H1 (cell line): ENCODE measurements around the gene DBX2. TPM values are rescaled to one million over a fixed set of nuclear protein-coding genes. Genes with fewer than 3 reads are reported as not detected.

ENCODE experiments used
- ATF2 ChIP-seq: IDR thresholded peaks from 2 replicates; pipeline ENCODE4 v1.6.1; 2012; ENCODE audit warnings: low read length, inconsistent platforms
- ATF3 ChIP-seq: IDR thresholded peaks from 2 replicates; pipeline ENCODE4 v1.6.1; 2011; ENCODE audit warnings: low read depth, mild to moderate bottlenecking, low read length; ENCODE audit not compliant: insufficient read depth
- E2F6 ChIP-seq: IDR thresholded peaks from 2 replicates; pipeline ENCODE4 v1.6.1; 2012; ENCODE audit warnings: inconsistent platforms
- FOSL1 ChIP-seq: IDR thresholded peaks from 2 replicates; pipeline ENCODE4 v1.6.1; 2011; ENCODE audit warnings: mild to moderate bottlenecking, low read depth, low read length, moderate library complexity; ENCODE audit not compliant: insufficient read depth
- GABPA ChIP-seq: IDR thresholded peaks from 2 replicates; pipeline ENCODE4 v1.6.1; 2011; ENCODE audit warnings: mild to moderate bottlenecking, low read length, moderate library complexity, borderline replicate concordance; ENCODE audit not compliant: insufficient read depth
- HDAC2 ChIP-seq, 2 experiments: fragments of 300-600 bp in 1 of 2; sonication (generic) in 1 of 2; IDR thresholded peaks; 2 replicates each; pipeline ENCODE4 v1.6.1; 2011 to 2012; ENCODE audit warnings: low read depth in 2 of 2, low read length in 2 of 2, mild to moderate bottlenecking in 2 of 2, moderate library complexity in 2 of 2, borderline replicate concordance in 1 of 2, inconsistent platforms in 1 of 2
- HDAC6 ChIP-seq: IDR thresholded peaks from one replicate; pipeline ENCODE4 v1.7.1; 2012; ENCODE audit warnings: low read depth, mild to moderate bottlenecking, inconsistent platforms, low read length, moderate library complexity
- JUND ChIP-seq: IDR thresholded peaks from 2 replicates; pipeline ENCODE4 v1.6.1; 2011; ENCODE audit warnings: mild to moderate bottlenecking, improper control_type of control experiment, low read length
- SIX5 ChIP-seq: IDR thresholded peaks from 2 replicates; pipeline ENCODE4 v1.6.1; 2011; ENCODE audit warnings: mild to moderate bottlenecking, low read depth, low read length
- TBP ChIP-seq: IDR thresholded peaks from 2 replicates; pipeline ENCODE4 v1.6.1; 2011; ENCODE audit warnings: low read depth, low read length, improper control_type of control experiment
- USF2 ChIP-seq: IDR thresholded peaks from 2 replicates; pipeline ENCODE4 v1.6.1; 2011; ENCODE audit warnings: low read length, improper control_type of control experiment
- polyA plus RNA-seq, 7 experiments: library from polyadenylated mRNA; depleted of rRNA in 3 of 7; stranded (reverse) in 5 of 7; unstranded in 2 of 7; fragments of >200 nt in 5 of 7; fragments of 200-250 nt in 2 of 7; gene quantifications; 1 replicate in 5 of 7; 2 replicates in 1 of 7; 4 replicates in 1 of 7; pipeline versions ENCODE4 v1.2.1 to v1.2.3, GENCODE V29; 2011 to 2013; ENCODE audit warnings: missing spikeins in 2 of 7, mixed read lengths in 2 of 7
- total RNA-seq: library from RNA; stranded (reverse); fragmentation: NEBNext Ultra II Directional; extraction: Animal tissue kit (Norgen Biotek cat#: 25700); gene quantifications from 2 replicates; pipeline ENCODE4 v1.2.1, GENCODE V29; 2021

DBX2 gene
- total and polyA plus RNA-seq, 2 of the 8 experiments (the other 6 are each of a cell fraction or from before 2014, with no cell fraction given): 0.06 TPM; not detected in 1

- TF ChIP-seq ATF3: no peak
- TF ChIP-seq HDAC2 (IDR thresholded peaks at IDR 0.05; ENCODE audit: borderline replicate concordance in 1 of 2, low read depth in 2 of 2, low read length in 2 of 2): no peak
- no peak for TF ChIP-seq USF2
- no peak for TF ChIP-seq JUND
- no peak for TF ChIP-seq ATF2
- no peak for TF ChIP-seq GABPA
- no peak for TF ChIP-seq HDAC6
- TF ChIP-seq TBP: no peak
- no peak for TF ChIP-seq SIX5
- TF ChIP-seq E2F6: no peak
- TF ChIP-seq FOSL1: no peak
These were observed 78.0 kb downstream of the DBX2 start (continued) for GRCh38 chr12:44972746-44973421.
